Type B pancreatic cell (in vitro differentiated cells): Measurements from ENCODE around the gene OR14C36. TPM values are rescaled to one million over a fixed set of nuclear protein-coding genes. Genes with fewer than 3 reads are reported as not detected.

Experiments
- DNase-seq: peaks from one replicate; pipeline ENCODE4 v3.0.0; 2021; ENCODE audit warnings: mixed read lengths; ENCODE audit not compliant: unreplicated experiment; ENCODE audit errors: extremely low spot score
- H3K27ac Mint-ChIP-seq: 2 replicates; pipeline ENCODE4 v1.8.0; 2021; ENCODE audit warnings: mild to moderate bottlenecking, mixed read lengths
- H3K27me3 Mint-ChIP-seq: 2 replicates; pipeline ENCODE4 v1.8.0; 2021; ENCODE audit warnings: mixed read lengths
- H3K36me3 Mint-ChIP-seq: 2 replicates; pipeline ENCODE4 v1.8.0; 2021; ENCODE audit warnings: mixed read lengths
- H3K4me1 Mint-ChIP-seq: one replicate; pipeline ENCODE4 v1.8.0; 2021; ENCODE audit warnings: mixed read lengths; ENCODE audit not compliant: unreplicated experiment
- H3K4me3 Mint-ChIP-seq: 2 replicates; pipeline ENCODE4 v1.8.0; 2021; ENCODE audit warnings: mild to moderate bottlenecking, mixed read lengths
- H3K9me3 Mint-ChIP-seq: 2 replicates; pipeline ENCODE4 v1.8.0; 2021; ENCODE audit warnings: mixed read lengths
- total RNA-seq: library from RNA; stranded (reverse); gene quantifications from 2 replicates; pipeline ENCODE4 v1.2.1, GENCODE V29; 2021; ENCODE audit warnings: low replicate concordance
- TF ChIP-seq, protein P1 (sequence below): fragments of 200-600 bp; sonication (generic); conservative IDR thresholded peaks from 2 replicates; pipeline ENCODE4 v1.5.0; 2021; ENCODE audit warnings: antibody characterized with exemption, mild to moderate bottlenecking

OR14C36 gene
- total RNA-seq, 1 donor from 2014 or later: not detected

DNA sequence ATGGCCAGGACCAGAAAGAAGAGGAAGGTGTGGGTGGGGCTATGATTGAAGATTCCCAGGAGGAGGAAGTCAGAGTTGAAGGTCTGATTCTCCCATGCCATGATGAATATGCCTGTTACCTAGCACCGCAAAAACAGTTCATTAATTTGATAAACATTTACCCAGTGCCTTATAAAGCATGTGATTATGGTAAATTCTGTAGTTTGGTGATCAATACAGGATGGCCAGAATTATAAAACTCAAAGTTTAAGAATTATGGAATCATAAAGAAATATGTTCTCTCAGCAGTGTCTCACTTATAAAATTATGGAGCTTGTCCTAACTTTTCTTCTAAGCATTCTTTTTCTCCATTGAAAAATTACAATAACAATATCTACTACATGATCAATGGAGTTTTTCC, 24.1 kb upstream of the OR14C36 start, which contains the start of gene OR2M7:
Gene OR2M7 (minus strand): TSS at position 101 of the 400 bp plus-strand sequence. CDS start 0 bp downstream, at position 101.
- DNase-seq: no peak
- Mint-ChIP-seq H3K4me1 (no peaks in the 10 kb centered on the region), H3K9me3 (peaks cover 8% of the 10 kb centered on the region), H3K27me3 (no peaks in the 10 kb centered on the region), H3K4me3 (no peak within 1 kb of the TSS), H3K36me3 (no peaks in the 10 kb centered on the region), H3K27ac (no peak within 1 kb of the TSS)
- TF ChIP-seq, protein P1, sequence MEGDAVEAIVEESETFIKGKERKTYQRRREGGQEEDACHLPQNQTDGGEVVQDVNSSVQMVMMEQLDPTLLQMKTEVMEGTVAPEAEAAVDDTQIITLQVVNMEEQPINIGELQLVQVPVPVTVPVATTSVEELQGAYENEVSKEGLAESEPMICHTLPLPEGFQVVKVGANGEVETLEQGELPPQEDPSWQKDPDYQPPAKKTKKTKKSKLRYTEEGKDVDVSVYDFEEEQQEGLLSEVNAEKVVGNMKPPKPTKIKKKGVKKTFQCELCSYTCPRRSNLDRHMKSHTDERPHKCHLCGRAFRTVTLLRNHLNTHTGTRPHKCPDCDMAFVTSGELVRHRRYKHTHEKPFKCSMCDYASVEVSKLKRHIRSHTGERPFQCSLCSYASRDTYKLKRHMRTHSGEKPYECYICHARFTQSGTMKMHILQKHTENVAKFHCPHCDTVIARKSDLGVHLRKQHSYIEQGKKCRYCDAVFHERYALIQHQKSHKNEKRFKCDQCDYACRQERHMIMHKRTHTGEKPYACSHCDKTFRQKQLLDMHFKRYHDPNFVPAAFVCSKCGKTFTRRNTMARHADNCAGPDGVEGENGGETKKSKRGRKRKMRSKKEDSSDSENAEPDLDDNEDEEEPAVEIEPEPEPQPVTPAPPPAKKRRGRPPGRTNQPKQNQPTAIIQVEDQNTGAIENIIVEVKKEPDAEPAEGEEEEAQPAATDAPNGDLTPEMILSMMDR: no peak

DNA sequence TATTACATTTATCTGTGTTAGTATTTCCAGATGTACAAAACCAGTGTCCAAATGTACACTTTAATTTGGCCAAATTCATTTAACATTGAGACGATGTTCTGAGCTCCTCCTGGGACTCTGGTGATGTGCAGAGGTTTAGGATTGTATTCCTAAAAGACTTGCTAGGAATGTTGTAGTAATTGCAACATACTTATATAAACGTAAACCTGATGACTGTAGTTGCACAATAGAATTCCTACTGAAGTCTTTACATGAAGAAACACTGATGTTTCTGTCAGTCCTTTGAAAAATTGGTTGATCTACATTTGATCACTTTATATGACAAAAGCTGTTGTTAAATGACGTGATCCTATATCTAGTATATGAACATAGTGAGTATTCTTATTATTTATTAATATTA, 5.1 kb upstream of the OR14C36 start:
- Mint-ChIP-seq H3K4me3 (no peak overlapping the region), H3K36me3 (no peaks in the 10 kb centered on the region), H3K4me1 (no peaks in the 10 kb centered on the region), H3K9me3 (no peaks in the 10 kb centered on the region), H3K27me3 (no peaks in the 10 kb centered on the region), H3K27ac (no peak overlapping the region)
- TF ChIP-seq, protein P1: no peak
- DNase-seq: no peak

DNA sequence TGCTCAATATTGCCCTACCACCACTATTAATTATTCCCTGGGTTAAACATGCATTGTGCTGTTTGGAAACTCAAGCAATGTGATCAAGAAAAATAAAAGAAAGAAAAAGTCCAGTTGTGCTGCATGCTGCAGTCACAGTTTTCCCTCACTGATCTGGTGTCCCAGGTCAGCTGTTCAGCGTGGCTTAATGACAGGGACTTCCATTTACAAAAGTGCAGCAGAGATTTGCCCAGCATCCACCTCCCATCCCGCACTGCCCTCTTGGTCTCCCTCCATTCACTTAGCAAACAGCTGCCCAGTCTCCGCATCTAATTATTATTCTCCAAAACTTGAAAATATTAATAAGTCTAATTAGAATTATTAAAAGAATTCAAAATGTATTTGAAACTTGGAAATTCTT, 10.8 kb downstream of the OR14C36 start:
- no peak overlapping the region for H3K4me3 Mint-ChIP-seq
- TF ChIP-seq, protein P1: no peak
- peaks cover 5% of the 10 kb centered on the region for H3K9me3 Mint-ChIP-seq
- H3K36me3 Mint-ChIP-seq: no peaks in the 10 kb centered on the region
- no peak for DNase-seq
- no peaks in the 10 kb centered on the region for H3K27me3 Mint-ChIP-seq
- no peak overlapping the region for H3K27ac Mint-ChIP-seq
- H3K4me1 Mint-ChIP-seq: no peaks in the 10 kb centered on the region

DNA sequence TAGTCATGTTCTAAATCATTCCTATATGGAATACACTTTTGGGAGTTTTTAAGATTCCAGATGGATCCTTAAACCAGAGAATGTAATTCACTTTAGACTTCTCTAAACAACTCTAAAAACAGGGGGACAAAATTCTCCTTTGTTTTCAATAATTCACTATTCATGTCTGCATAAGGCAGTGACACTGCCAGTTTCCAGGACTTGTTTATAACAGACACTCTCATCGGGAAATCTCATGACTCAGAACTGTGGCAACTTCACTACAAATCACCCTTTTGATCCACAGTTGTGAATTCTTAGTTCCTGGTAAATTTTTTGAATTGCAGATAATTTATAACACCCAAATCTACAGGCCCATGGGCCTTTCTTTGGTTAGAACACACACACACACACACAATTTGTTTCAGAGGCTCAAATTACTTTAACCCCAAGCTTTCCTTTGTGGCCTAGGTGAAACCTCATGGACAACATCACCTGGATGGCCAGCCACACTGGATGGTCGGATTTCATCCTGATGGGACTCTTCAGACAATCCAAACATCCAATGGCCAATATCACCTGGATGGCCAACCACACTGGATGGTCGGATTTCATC, 12.6 kb downstream of the OR14C36 start, which contains the start of gene OR2T4:
Gene OR2T4 (plus strand): TSS at position 545 of the 595 bp plus-strand sequence. CDS start 0 bp downstream, at position 545.
- Mint-ChIP-seq H3K9me3 (peaks cover 5% of the 10 kb centered on the region), H3K27me3 (no peaks in the 10 kb centered on the region), H3K36me3 (no peaks in the 10 kb centered on the region), H3K4me3 (no peak within 1 kb of the TSS), H3K4me1 (no peaks in the 10 kb centered on the region), H3K27ac (no peak within 1 kb of the TSS)
- DNase-seq: no peak
- TF ChIP-seq, protein P1: no peak

DNA sequence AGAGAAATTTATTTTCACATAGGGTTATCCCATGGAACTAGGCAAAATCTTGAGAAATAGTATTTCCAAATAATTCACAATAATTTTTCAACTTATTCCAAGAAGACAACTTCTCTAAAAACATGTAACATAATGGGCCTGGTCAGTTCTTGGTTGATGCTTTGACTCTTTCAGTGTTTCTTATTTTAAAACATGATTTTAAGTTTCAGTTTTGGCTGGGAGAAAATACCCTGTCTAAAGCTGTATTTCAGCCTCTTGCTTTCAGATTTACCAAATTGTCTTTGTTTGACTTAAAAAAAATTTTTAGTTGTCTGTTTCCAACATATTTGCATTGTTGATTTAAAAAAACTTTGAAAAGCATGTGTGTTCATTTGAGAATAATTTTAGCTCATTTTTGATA, 18.0 kb downstream of the OR14C36 start:
- DNase-seq: no peak
- no peaks in the 10 kb centered on the region for H3K36me3 Mint-ChIP-seq
- peaks cover 9% of the 10 kb centered on the region for H3K9me3 Mint-ChIP-seq
- H3K27me3 Mint-ChIP-seq: no peaks in the 10 kb centered on the region
- H3K4me3 Mint-ChIP-seq: no peak overlapping the region
- no peaks in the 10 kb centered on the region for H3K4me1 Mint-ChIP-seq
- TF ChIP-seq, protein P1: no peak
- no peak overlapping the region for H3K27ac Mint-ChIP-seq

DNA sequence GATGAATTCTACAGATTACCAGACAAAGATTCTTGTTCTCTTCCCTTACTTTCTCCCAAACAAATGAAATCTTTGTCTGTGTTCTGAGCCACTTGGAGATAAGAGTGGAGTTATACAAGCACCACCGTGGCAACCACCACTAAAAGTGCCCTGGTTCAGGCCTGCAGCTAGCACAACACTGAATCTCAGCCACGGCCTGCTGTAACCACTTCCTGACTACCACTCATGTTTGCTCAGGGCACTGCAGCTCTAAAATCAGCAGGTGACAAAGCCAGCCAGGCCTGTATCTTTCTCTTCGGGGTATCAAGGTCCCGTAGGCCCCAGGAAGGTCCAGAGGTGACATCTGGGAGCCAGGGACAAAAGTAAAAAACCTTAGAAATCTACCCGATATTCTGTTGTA, 23.8 kb downstream of the OR14C36 start:
- Mint-ChIP-seq H3K4me1 (no peaks in the 10 kb centered on the region), H3K4me3 (no peak overlapping the region), H3K9me3 (peaks cover 9% of the 10 kb centered on the region), H3K27ac (no peak overlapping the region), H3K36me3 (no peaks in the 10 kb centered on the region), H3K27me3 (no peaks in the 10 kb centered on the region)
- DNase-seq: no peak
- TF ChIP-seq, protein P1: no peak
